GM21360 (cell line): Measurements from ENCODE around the gene SLC25A43.
"Not testable (repeated sequence)": the region's sequence is repeated elsewhere in the genome, so short reads cannot be mapped to it uniquely, and the experiment has no call there.

ENCODE experiments used
- ATAC-seq: cut with Tn5 transposase; IDR thresholded peaks from one replicate; pipeline ENCODE4 v1.9.1; 2021; ENCODE audit warnings: mild to moderate bottlenecking, moderate library complexity; ENCODE audit not compliant: unreplicated experiment

The SLC25A43 gene

DNA sequence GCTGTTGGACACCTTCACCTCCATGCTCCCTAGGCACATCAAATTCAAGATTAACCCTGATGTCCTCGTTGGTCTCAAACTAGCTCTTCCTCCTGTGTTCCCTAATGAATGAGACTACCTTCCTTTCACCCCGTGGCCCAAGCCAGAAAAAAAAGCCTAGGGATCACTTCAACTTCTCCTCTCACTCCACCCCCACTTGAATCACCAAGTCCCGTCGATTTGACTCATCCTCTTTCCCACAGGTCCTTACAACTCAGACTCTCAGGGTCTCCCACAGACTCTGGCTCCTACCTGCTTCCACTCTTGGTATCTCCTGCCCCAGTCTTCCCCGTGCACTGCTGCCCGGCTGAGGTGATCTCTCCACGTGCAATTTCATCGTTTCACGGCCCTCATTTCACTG, 8.5 kb downstream of the SLC25A43 start:
- no peak for ATAC-seq

DNA sequence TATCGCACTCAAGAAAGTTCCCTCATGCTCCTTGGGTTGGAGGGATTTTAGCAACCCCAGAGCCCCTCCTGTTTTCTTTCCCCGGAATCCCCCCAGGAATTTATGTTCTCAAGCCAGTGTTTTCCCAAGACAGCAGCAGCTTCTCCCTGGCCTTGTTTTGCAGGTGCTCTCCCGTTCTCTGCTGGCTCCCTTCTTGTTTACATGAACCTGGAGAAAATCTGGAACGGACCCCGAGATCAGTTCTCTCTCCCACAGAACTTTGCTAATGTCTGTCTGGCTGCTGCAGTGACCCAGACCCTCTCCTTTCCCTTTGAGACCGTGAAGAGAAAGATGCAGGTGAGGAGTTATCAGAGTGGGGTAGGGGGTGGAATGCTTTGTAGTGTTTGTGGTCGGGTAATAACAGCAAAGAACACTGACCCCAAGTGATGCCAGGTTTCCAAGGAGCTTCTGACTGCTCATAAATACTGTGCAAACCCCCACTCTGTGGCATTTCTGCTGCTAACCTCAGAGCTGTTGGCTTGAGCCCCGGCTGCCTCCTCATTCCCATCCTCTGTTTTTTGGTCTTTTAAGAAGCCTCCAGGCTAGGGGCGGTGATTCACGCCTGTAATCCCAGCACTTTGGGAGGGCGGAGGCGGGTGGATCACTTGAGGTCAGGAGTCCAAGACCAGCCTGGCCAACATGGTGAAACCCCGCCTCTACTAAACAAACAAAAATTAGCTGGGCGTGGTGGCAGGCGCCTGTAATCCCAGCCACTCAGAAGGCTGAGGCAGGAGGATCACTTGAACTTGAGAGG, 11.1 kb downstream of the SLC25A43 start:
- ATAC-seq, result no peak

DNA sequence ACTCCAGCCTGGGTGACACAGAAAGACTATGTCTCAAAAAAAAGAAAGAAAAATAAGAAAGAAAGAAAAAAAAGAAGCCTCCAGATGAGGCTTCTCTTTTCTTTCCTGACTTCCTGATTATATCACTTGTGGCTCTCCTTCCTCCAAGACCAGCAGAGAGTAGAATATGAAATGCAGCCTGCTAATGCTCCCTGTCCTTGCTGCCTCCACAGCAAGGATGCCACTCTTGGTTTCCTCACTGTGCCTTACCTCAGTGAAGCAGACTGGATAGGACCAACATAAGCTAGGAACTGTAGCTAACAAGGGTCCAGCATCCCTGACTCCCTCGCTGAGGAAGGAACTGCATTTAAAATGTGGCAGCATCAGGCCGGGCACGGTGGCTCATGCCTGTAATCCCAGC, 11.7 kb downstream of the SLC25A43 start:
- ATAC-seq, result no peak

DNA sequence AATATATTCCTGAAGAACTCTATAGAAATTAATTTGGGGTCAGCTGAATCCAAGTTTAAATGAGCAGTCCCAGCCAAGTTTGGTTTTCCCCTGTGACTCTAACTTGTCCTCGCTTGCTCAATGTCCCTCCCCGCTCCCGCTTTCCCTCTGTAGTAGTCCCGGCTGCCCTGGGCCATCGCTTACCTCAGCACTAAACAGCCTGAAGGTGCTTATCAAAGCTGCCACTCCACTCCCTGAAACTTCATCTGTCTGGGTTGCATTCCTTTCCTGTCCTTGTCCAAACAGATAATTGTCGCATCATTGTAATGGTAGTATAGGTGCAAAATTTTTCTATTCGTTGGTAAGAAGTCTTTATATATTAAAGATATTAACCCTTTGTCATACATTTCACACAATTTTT, 12.8 kb downstream of the SLC25A43 start:
- ATAC-seq, result no peak

DNA sequence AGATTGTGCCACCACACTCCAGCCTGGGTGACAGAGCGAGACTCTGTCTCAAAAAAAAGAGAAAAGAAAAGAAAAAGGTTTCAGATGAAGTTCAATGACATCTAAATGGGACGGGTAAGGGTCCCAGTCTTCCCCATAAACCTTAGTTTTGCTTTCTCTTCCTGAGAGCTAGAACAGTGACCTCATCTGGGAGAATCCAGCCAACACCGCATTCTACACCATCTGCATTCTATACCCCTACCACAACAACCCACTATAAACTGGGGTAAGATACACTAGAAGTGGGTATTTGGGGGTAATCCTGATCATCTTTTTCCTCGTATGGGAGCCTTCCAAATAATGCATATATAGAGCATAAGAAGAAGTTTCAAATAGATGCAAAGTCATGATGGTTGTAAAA, 18.2 kb downstream of the SLC25A43 start:
- ATAC-seq, result no peak

DNA sequence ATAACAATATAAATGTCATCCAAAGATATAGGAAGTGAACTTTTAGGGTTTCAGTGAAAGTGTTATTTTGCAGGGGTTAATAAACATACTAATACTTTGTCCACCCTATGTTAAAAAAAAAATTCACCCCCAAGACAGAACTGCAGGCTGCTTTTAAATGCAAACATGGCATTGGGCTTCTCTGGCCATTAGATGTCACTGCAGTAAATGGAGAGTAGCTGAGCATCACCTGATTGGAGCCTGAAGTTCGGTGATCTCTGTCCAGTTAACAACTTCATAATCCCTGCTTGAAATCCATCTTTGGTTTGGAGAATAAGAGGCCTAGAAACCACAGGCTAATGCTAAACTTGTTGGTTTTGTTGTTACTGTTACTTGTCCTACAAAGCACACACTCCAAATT, 18.7 kb downstream of the SLC25A43 start:
- no peak for ATAC-seq

DNA sequence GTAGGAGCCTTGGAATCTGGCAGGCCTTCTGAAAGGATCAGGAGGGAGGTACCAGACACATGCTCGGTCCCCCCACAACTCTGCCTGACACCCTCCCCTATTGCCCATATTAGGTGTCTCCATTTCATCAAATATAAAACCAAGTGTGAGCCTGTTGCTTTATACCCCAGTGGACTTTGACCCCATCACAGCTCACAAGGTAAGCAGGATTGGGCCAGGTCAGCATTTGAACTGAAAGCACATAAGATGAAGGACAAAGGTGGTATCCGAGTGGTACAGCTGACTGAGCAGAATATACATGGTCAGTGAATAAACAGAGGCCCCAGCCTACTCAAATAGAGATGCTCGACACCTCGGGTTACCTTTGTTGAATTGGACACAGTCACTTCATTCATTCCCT, 20.0 kb downstream of the SLC25A43 start:
- no peak for ATAC-seq

DNA sequence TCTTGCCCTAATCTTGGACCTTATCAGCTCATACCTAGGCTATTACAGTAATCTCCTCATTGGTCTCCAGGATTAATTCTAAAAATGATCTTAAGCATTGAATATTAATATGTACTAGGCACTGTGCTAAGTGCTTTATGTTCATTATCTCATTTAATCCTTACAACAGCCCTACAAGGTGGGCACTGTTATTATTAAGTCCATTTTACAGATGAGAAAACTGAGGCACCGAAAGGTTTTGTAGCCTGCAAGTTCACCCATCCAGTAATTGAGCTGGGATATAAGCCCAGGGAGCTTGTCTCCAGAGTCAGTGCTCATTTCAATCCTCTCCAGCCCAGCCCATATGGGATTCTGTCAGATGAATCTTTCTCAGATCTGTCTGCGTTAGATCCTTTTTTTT, 20.8 kb downstream of the SLC25A43 start:
- ATAC-seq, result no peak

DNA sequence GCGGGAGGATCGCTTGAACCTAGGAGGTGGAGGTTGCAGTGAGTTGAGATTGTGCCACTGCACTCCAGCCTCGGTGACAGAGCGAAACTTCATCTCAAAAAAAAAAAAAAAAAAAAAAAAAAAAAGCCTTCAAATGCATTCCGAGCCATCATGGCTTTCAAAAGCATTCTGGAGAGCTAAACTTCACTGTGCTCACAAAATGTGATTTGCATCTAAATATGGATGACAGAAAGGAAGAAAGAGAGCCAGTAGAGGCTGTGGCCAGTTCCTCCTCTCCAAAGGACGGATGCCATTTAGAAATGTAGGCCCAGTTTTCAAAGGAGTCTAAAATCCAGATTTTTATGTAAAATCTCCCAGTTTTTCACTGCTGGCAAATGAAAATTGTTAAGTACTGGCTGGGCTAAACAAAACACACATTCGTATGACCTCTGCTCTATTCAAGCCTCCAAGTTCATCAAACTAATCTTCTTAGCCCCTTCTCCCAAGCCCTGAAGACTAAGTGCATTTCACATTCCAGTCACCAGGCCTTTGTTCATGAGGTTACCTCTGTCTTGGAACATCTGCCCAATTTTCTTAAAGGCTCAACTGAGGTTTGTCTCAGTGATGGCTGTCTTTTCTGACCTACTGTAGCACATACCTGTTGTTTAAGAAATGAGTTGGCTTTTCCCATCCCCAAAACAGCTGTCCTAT, 22.0 kb downstream of the SLC25A43 start:
- ATAC-seq, result no peak

DNA sequence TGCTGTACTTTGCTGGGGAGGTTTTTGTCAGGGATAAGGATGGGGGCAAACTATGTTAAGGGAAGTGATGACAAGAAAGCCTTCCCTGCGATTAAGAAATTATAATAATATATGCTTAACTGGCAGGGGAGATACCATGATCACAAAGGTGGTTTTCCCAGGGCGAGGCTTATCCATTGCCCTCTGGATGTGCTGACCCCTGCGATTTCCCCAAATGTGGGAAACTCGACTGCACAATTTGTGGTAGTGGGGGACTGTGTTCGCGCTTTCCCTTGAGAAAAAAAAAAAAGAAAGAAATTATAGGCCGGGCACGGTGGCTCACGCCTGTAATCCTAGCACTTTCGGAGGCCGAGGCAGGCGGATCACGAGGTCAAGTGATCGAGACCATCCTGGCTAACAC, 24.5 kb downstream of the SLC25A43 start:
- no peak for ATAC-seq

DNA sequence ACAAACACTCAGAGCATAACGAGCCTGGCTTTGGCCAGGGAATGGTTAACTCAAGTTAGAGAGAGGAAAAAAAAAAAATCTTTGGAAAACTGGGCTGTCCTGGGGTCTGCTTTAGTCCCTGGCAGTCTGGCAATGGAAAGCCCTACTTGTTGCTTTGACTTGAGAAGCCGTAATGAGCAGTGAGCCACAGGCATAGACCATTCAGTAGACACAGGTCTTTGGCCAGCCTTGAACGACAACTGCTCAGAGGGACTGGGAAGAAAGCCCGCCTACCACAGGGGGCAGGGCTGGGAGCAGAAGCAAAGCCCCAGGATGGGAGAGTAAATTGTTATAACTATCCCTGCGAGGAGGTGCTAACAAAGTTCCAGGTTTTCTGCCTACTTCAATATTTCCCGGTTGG, 25.9 kb downstream of the SLC25A43 start:
- ATAC-seq, result no peak

DNA sequence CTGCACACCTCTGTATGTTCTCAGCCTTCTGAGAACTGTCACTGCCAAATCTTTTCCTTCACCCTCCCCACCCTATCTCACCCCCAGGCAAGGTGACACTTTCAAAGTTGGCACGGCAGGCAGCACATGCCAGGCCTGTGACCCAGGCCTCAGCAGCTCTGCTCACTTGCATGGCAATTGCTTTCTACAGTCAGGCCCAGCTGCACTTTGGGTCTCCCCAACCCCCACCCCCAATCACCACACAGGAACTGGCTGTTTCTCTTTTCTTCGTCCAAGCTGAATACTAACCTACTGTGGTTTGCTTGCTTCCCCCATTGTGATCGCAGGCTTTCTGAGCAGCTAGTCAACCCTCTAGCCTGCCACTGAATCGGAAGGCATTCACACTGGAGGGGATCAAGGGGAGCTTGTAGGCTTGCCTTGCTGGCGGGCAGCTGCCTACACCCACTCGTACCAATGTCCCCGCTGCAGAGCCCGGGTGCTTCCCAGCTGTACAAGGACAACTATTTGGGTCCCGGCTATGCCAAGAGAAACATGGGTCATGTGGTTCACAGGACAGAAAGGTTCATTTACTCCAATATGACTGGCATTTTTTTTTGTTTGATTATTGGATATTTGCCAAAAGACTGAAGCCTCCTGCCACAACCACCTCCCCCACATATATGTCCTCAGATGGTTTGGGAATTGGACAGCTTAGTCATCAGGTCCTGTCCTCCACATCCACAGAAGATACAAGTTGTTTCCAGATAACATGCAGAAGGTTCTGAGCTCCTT, 28.1 kb downstream of the SLC25A43 start:
- peak; percentile 55 for ATAC-seq

DNA sequence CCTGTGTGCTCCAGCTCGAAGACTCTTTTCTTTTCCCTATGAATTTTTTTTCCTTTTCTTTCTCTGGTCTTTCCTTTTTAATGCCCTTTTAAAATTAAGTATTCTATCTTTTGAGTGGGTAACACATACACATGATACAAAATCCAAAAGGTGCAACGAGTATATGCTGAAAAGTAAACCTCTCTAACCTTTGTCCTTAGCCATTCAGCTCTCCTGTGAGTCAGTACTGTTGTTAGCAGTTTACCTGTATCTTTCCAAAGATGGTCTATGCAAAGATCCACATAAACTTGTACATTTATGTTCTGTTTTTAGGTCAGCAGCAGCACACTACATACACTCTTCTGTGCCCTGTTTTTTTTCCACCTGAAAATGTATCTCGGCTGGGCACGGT, 28.7 kb downstream of the SLC25A43 start:
- no peak for ATAC-seq

DNA sequence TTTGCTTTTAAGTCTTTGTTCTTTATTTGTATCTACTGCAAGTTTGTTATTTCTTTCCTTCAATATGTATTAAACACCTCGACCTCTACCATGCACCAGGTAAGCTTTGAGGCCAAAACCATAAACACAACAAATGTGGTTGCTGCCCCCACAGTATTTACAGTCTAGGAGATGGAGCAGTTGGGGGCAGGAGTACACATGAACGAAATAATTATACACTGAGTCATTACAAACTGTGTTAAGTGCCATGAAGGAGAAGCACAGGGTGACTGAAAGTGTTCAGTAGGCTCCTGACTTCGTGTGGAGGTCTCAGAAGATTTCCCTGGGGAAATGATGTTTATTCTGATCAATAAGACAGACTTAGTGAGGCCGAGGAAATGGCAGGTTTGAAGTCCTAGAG, 30.3 kb downstream of the SLC25A43 start:
- no peak for ATAC-seq

DNA sequence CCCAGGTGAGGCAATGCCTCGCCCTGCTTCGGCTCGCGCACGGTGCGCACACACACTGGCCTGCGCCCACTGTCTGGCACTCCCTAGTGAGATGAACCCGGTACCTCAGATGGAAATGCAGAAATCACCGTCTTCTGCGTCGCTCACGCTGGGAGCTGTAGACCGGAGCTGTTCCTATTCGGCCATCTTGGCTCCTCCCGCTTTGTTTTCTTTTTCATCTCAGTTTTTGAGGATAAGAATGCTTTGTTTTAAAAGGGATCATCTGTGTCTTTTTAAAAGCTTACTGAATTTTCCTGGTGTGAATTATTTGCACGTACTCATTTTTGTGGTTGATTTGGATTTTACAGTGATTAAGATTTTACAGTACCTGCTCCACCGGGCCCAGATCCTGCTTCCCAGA, 42.2 kb downstream of the SLC25A43 start:
- not testable (repeated sequence) for ATAC-seq

DNA sequence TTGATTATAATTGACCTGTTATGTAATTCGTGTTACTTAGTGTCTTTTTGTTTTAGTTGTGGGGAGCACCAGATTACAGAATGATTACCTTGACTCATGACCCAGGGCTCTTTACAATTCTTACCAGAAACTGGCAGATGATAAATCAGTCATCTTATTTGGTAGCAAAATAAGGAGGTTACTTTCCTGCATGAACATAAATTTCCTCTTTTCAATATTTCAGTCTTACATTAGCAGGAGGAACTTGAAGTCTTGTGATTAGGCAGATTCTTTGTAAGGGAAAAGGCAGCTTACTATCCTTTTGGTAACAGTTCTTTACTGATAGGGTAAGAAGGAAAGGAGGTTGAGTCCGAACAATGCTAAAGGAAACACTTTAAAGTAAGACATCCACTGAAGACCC, 43.1 kb downstream of the SLC25A43 start:
- no peak for ATAC-seq

DNA sequence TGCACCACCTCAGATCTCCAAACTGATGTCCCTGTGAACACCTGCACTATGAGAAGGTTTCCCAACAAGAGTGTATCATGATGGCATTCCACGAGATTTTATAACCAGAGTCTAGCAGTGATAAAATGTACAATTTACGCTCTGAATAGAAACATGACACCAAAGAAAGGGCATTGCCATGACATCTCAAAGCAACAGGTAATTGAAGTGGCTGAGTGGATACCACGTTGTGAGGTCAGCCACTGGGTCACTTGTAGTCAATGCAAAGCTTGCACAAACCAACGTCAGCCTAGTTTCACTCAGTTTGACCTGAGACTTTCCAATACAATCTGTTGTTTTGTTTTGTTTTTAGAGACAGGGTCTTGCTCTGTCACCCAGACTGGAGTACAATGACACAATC, 54.1 kb downstream of the SLC25A43 start:
- no peak for ATAC-seq

DNA sequence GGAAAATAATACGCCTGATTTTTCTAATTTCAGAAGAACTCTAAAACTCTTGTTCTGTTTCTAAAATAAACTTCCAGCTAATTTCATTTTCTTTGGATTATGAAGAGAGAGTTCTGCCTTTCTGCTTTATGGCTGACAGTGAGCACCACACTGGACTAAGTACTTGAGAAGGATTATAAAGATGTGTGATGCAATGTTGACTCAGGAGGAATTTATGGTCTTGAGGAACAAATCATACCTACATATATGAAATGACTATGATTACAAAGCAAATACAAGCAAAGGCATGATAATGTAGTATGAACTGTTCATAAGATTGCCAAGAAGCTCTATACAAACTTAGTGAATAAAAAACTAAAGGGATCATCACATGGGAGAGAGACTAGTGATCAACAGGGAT, 56.1 kb downstream of the SLC25A43 start:
- no peak for ATAC-seq

DNA sequence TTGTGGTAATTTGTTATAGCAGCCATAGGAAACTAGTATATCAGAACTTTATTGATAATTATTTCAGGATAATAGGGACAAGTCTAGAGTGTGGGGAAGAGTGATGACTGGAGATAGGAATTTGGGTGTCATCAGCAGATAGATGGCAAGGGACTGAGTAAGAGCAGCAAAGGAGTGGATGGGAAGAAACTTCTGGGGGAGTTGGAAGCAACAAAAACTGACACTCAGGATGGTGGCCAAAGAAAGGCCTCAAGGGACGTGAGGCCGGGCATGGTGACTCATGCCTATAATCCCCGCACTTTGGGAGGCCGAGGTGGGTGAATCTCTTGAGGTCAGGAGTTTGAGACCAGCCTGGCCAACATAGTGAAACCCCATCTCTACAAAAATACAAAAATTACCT, 60.0 kb downstream of the SLC25A43 start:
- no peak for ATAC-seq

DNA sequence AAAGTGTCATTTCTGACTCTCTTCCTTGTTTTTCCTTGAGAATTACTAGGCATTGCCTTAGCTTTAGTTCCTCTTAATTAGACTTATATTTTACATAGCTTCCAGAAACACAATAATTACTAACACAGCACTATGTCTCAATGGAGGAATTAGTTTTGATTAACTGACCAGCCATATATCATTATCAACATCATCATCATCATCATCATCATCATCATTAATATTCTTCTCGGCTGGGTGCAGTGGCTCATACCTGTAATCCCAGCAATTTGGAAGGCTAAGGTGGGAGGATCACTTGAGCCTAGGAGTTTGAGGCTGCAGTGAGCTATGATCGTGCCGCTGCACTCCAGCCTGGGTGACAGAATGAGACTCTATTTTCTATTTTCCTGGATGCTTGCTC, 66.4 kb downstream of the SLC25A43 start:
- ATAC-seq, result no peak

DNA sequence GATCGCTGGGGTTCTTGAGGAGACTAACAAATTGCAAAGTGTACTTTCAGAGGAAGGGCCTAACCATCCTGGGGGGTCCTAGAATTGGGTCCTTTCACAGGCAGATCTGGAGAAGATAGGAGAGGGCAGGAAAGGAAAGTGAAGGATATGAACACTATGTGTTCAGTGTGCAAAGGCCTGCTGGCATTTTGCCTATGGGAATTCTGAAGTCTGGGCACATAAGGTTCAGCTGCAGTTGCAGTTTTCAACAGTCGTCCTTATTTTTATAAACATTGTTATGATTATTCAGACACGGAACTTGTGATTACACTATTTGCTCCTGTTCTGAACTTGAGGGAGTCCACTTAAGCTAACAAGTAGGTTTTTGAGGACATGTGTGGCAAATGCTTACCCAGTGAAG, 67.8 kb downstream of the SLC25A43 start:
- ATAC-seq, result no peak

DNA sequence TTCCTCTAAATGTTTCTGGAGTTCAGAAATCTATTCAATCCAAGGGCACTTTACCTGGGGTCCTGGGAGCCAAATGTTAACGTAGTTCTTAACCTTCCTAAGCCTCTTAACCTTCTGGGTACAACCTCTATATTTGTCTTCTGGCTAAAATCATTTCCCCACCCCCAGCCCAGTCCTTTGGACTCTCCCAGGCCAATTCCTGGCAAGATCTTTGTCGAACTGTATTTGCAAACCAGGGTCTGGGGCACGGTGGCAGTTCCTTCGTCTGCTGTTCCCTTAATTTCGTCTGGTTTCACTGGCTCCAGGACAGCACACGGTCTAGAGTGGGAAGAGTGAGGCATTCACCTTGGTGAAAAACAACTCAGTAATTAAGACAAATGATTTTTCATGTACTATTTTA, 68.3 kb downstream of the SLC25A43 start:
- ATAC-seq, result no peak
